ENCODE results near the gene KAZN. TPM values are rescaled to one million over a fixed set of nuclear protein-coding genes. Genes with fewer than 3 reads are reported as not detected.

The KAZN gene
- total and polyA plus RNA-seq, 4 experiments from 2014 or later, result 0.08 to 0.47 TPM; not detected in 2

- Histone ChIP-seq H3K4me1 (ENCODE audit: insufficient read depth, low read length) (no peaks in the 10 kb centered on the region), H3K9me3 (ENCODE audit: control insufficient read depth in 1 of 2, low read length in 2 of 2) (no peaks in the 10 kb centered on the region), H3K4me3 (ENCODE audit: low read length in 2 of 2) (no peak overlapping the region), H3K36me3 (ENCODE audit: insufficient read depth, low read length) (no peaks in the 10 kb centered on the region), H3K27me3 (ENCODE audit: insufficient read depth, low read length) (no peaks in the 10 kb centered on the region), H3K27ac (ENCODE audit: low read depth, low read length) (no peak overlapping the region)
- no peak for DNase-seq
- H3K4me1 Mint-ChIP-seq, result no peaks in the 10 kb centered on the region
- no peaks in the 10 kb centered on the region for H3K36me3 Mint-ChIP-seq
- H3K27ac Mint-ChIP-seq, result no peak overlapping the region
- POLR2A ChIA-PET (ENCODE audit: partially characterized antibody), result no interaction called here
- H3K4me3 Mint-ChIP-seq, result no peak overlapping the region
- intact Hi-C loops (cut with micrococcal nuclease), result no loop called here
- peaks cover 1 to 6% of the 10 kb centered on the region in 2 donors for H3K27me3 Mint-ChIP-seq
- CTCF ChIA-PET (ENCODE audit: partially characterized antibody), result no interaction called here
- H3K9me3 Mint-ChIP-seq, result peaks cover 0 to 2% (median 0%) of the 10 kb centered on the region in 8 donors
Measured at GRCh38 chr1:14786109-14786675, 187.7 kb downstream of the KAZN start.

GRCh38 chr1:14786681-14787080, 188.2 kb downstream of the KAZN start:
- Mint-ChIP-seq H3K27ac (no peak overlapping the region), H3K27me3 (peaks cover 1 to 6% of the 10 kb centered on the region in 2 donors), H3K4me1 (no peaks in the 10 kb centered on the region), H3K4me3 (no peak overlapping the region), H3K9me3 (peaks cover 0 to 2% (median 0%) of the 10 kb centered on the region in 8 donors), H3K36me3 (no peaks in the 10 kb centered on the region)
- Histone ChIP-seq H3K27me3 (ENCODE audit: insufficient read depth, low read length) (no peaks in the 10 kb centered on the region), H3K4me1 (ENCODE audit: insufficient read depth, low read length) (no peaks in the 10 kb centered on the region), H3K9me3 (ENCODE audit: control insufficient read depth in 1 of 2, low read length in 2 of 2) (no peaks in the 10 kb centered on the region), H3K27ac (ENCODE audit: low read depth, low read length) (no peak overlapping the region), H3K4me3 (ENCODE audit: low read length in 2 of 2) (no peak overlapping the region), H3K36me3 (ENCODE audit: insufficient read depth, low read length) (no peaks in the 10 kb centered on the region)
- DNase-seq, result no peak
- POLR2A ChIA-PET (ENCODE audit: partially characterized antibody), result no interaction called here
- intact Hi-C loops (cut with micrococcal nuclease), result no loop called here
- CTCF ChIA-PET (ENCODE audit: partially characterized antibody), result no interaction called here

- no peak overlapping the region for H3K4me3 Mint-ChIP-seq
- intact Hi-C loops (cut with micrococcal nuclease), result no loop called here
- ChIA-PET CTCF (ENCODE audit: partially characterized antibody) (no interaction called here), POLR2A (ENCODE audit: partially characterized antibody) (no interaction called here)
- Histone ChIP-seq H3K27ac (ENCODE audit: low read depth, low read length) (no peak overlapping the region), H3K9me3 (ENCODE audit: control insufficient read depth in 1 of 2, low read length in 2 of 2) (no peaks in the 10 kb centered on the region), H3K4me1 (ENCODE audit: insufficient read depth, low read length) (no peaks in the 10 kb centered on the region), H3K4me3 (ENCODE audit: low read length in 2 of 2) (no peak overlapping the region), H3K36me3 (ENCODE audit: insufficient read depth, low read length) (no peaks in the 10 kb centered on the region), H3K27me3 (ENCODE audit: insufficient read depth, low read length) (no peaks in the 10 kb centered on the region)
- DNase-seq, result no peak
- no peak overlapping the region for H3K27ac Mint-ChIP-seq
- H3K9me3 Mint-ChIP-seq, result peaks cover 0 to 2% (median 0%) of the 10 kb centered on the region in 8 donors
- H3K36me3 Mint-ChIP-seq, result no peaks in the 10 kb centered on the region
- H3K4me1 Mint-ChIP-seq, result no peaks in the 10 kb centered on the region
- H3K27me3 Mint-ChIP-seq, result peaks cover 0 to 6% of the 10 kb centered on the region in 2 donors
Measured at GRCh38 chr1:14787604-14788003, 189.1 kb downstream of the KAZN start.

DNA sequence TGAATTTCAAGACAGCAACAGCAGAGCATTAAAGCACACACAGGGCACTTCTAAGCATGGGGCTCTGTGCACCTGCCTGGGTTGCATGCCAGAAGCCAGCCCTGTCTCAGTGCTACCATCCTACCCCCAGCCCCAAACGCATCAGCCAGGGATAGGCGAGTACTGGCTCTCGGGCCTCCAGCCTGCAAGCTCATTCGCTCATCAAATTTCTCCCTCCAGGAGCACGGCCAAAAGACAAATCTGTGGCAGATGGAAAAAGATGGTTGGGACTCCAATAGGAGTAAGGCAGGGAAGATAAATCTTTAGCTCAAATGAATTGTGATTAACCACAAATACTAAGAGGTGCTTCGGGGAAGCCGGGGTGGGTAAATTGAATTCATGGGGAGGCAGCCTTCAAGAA, 189.6 kb downstream of the KAZN start:
- H3K36me3 Mint-ChIP-seq, result no peaks in the 10 kb centered on the region
- intact Hi-C loops (cut with micrococcal nuclease), result no loop called here
- ChIA-PET CTCF (ENCODE audit: partially characterized antibody) (no interaction called here), POLR2A (ENCODE audit: partially characterized antibody) (no interaction called here)
- no peak overlapping the region for H3K4me3 ChIP-seq (ENCODE audit: low read length in 2 of 2)
- H3K9me3 ChIP-seq (ENCODE audit: control insufficient read depth in 1 of 2, low read length in 2 of 2), result no peaks in the 10 kb centered on the region
- no peak for DNase-seq
- H3K27me3 ChIP-seq (ENCODE audit: insufficient read depth, low read length), result no peaks in the 10 kb centered on the region
- peaks cover 0 to 2% (median 0%) of the 10 kb centered on the region in 8 donors for H3K9me3 Mint-ChIP-seq
- no peak overlapping the region for H3K27ac Mint-ChIP-seq
- H3K4me1 ChIP-seq (ENCODE audit: insufficient read depth, low read length), result no peaks in the 10 kb centered on the region
- H3K4me3 Mint-ChIP-seq, result no peak overlapping the region
- H3K4me1 Mint-ChIP-seq, result no peaks in the 10 kb centered on the region
- H3K36me3 ChIP-seq (ENCODE audit: insufficient read depth, low read length), result no peaks in the 10 kb centered on the region
- peaks cover 0 to 6% of the 10 kb centered on the region in 2 donors for H3K27me3 Mint-ChIP-seq
- H3K27ac ChIP-seq (ENCODE audit: low read depth, low read length), result no peak overlapping the region

GRCh38 chr1:14790982-14791381, 192.5 kb downstream of the KAZN start:
- H3K36me3 Mint-ChIP-seq, result no peaks in the 10 kb centered on the region
- H3K27me3 ChIP-seq (ENCODE audit: insufficient read depth, low read length), result no peaks in the 10 kb centered on the region
- H3K27ac ChIP-seq (ENCODE audit: low read depth, low read length), result no peak overlapping the region
- no peaks in the 10 kb centered on the region for H3K27me3 Mint-ChIP-seq
- H3K36me3 ChIP-seq (ENCODE audit: insufficient read depth, low read length), result no peaks in the 10 kb centered on the region
- POLR2A ChIA-PET (ENCODE audit: partially characterized antibody), result no interaction called here
- no peak overlapping the region for H3K27ac Mint-ChIP-seq
- no peak for DNase-seq
- H3K9me3 Mint-ChIP-seq, result peaks cover 0 to 2% (median 0%) of the 10 kb centered on the region in 8 donors
- H3K9me3 ChIP-seq (ENCODE audit: control insufficient read depth in 1 of 2, low read length in 2 of 2), result no peaks in the 10 kb centered on the region
- no peak overlapping the region for H3K4me3 ChIP-seq (ENCODE audit: low read length in 2 of 2)
- H3K4me1 Mint-ChIP-seq, result no peaks in the 10 kb centered on the region
- H3K4me1 ChIP-seq (ENCODE audit: insufficient read depth, low read length), result no peaks in the 10 kb centered on the region
- H3K4me3 Mint-ChIP-seq, result no peak overlapping the region
- CTCF ChIA-PET (ENCODE audit: partially characterized antibody), result no interaction called here
- intact Hi-C loops (cut with micrococcal nuclease), result no loop called here

GRCh38 chr1:14791654-14792053, 193.2 kb downstream of the KAZN start:
- Mint-ChIP-seq H3K36me3 (no peaks in the 10 kb centered on the region), H3K4me3 (no peak overlapping the region), H3K4me1 (no peaks in the 10 kb centered on the region), H3K27ac (no peak overlapping the region), H3K27me3 (no peaks in the 10 kb centered on the region), H3K9me3 (peaks cover 0 to 2% (median 0%) of the 10 kb centered on the region in 8 donors)
- Histone ChIP-seq H3K27ac (ENCODE audit: low read depth, low read length) (no peak overlapping the region), H3K9me3 (ENCODE audit: control insufficient read depth in 1 of 2, low read length in 2 of 2) (no peaks in the 10 kb centered on the region), H3K27me3 (ENCODE audit: insufficient read depth, low read length) (no peaks in the 10 kb centered on the region), H3K4me1 (ENCODE audit: insufficient read depth, low read length) (no peaks in the 10 kb centered on the region), H3K4me3 (ENCODE audit: low read length in 2 of 2) (no peak overlapping the region), H3K36me3 (ENCODE audit: insufficient read depth, low read length) (no peaks in the 10 kb centered on the region)
- intact Hi-C loops (cut with micrococcal nuclease), result no loop called here
- POLR2A ChIA-PET (ENCODE audit: partially characterized antibody), result no interaction called here
- DNase-seq, result no peak
- CTCF ChIA-PET (ENCODE audit: partially characterized antibody), result no interaction called here

DNA sequence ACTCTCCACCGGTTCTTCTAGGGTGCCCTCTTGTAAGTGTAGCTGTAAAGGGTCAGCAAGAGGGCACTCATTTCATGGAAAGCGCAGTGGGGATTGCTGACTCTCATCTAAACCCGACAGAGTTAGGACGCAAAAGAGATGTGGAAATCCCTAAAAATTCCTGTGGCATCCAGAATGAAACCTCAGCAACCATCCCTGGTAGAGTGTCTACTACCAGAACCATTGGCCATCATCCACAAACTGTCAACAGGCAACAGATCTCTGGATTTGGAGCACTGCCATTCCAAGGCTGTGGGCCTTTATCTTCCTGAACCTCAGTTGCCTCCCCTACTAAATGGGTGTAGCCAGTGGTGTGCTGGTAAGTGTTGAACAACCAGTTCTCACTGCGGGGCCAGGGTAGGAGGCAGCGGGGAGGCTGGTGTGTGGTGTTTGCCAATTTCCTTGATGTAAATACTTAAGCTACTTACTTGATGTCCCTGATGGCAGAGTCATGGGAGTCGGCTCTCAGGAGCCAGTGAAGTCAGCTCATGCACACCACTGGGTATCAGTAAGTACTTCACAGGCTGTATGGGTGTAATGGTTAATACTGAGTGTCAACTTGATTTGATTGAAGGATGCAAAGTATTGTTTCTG, 195.8 kb downstream of the KAZN start:
- H3K4me3 Mint-ChIP-seq, result no peak overlapping the region
- Histone ChIP-seq H3K27me3 (ENCODE audit: insufficient read depth, low read length) (no peaks in the 10 kb centered on the region), H3K9me3 (ENCODE audit: control insufficient read depth in 1 of 2, low read length in 2 of 2) (no peaks in the 10 kb centered on the region), H3K36me3 (ENCODE audit: insufficient read depth, low read length) (no peaks in the 10 kb centered on the region), H3K4me3 (ENCODE audit: low read length in 2 of 2) (no peak overlapping the region), H3K4me1 (ENCODE audit: insufficient read depth, low read length) (no peaks in the 10 kb centered on the region), H3K27ac (ENCODE audit: low read depth, low read length) (no peak overlapping the region)
- ChIA-PET POLR2A (ENCODE audit: partially characterized antibody) (no interaction called here), CTCF (ENCODE audit: partially characterized antibody) (no interaction called here)
- no peaks in the 10 kb centered on the region for H3K27me3 Mint-ChIP-seq
- no peaks in the 10 kb centered on the region for H3K4me1 Mint-ChIP-seq
- DNase-seq, result no peak
- peaks cover 0 to 2% (median 0%) of the 10 kb centered on the region in 8 donors for H3K9me3 Mint-ChIP-seq
- H3K36me3 Mint-ChIP-seq, result no peaks in the 10 kb centered on the region
- intact Hi-C loops (cut with micrococcal nuclease), result no loop called here
- no peak overlapping the region for H3K27ac Mint-ChIP-seq
